Esophagus squamous epithelium (tissue), 5 donors: ENCODE results near the gene CDC25C. TPM values are rescaled to one million over a fixed set of nuclear protein-coding genes. Genes with fewer than 3 reads are reported as not detected.

Source experiments
- DNase-seq: peaks from one replicate; lab custom pipeline; 2025; lab: John Stamatoyannopoulos, UW
- H3K27ac ChIP-seq, 4 donors: fragments of 200-600 bp; sonication (generic); one replicate each; pipeline ENCODE4 v1.5.1; 2016 to 2019; ENCODE audit warnings: mild to moderate bottlenecking in 1 of 4
- H3K27me3 ChIP-seq, 4 donors: fragments of 200-600 bp; sonication (generic); 1 replicate in 3 of 4; 2 replicates in 1 of 4; pipeline versions ENCODE4 v1.5.1 to v1.6.0; 2017 to 2021; ENCODE audit warnings: antibody characterized with exemption in 1 of 4
- H3K36me3 ChIP-seq, 3 donors: fragments of 200-600 bp; sonication (generic); one replicate each; pipeline ENCODE4 v1.5.1; 2016 to 2019
- H3K4me1 ChIP-seq, 3 donors: fragments of 200-600 bp; sonication (generic); one replicate each; pipeline ENCODE4 v1.5.1; 2017 to 2019
- H3K4me3 ChIP-seq, 4 donors: fragments of 200-600 bp; sonication (generic); 1 replicate in 3 of 4; 2 replicates in 1 of 4; pipeline ENCODE4 v1.5.1; 2016 to 2019; ENCODE audit warnings: mild to moderate bottlenecking in 2 of 4, moderate library complexity in 1 of 4
- H3K9me3 ChIP-seq, 3 donors: fragments of 200-600 bp; sonication (generic); one replicate each; pipeline ENCODE4 v1.5.1; 2016 to 2019
- POLR2A ChIP-seq, 4 donors: fragments of 450-650 bp; IDR thresholded peaks; one replicate each; pipeline ENCODE4 v1.6.1; 2017; ENCODE audit warnings: antibody characterized with exemption in 4 of 4, mild to moderate bottlenecking in 4 of 4, moderate library complexity in 3 of 4
- WGBS, 2 donors: methylation state at CpG; one replicate each; pipeline ENCODE4 v1.1.5; 2018; 5-methylcytosine and 5-hydroxymethylcytosine counted together
- intact Hi-C: fragments of 100-400 bp; cut with DNase I; formaldehyde crosslinking; loops from one replicate; pipeline ENCODE4 v1.15.0; 2022
- total RNA-seq, 4 donors: library from RNA; depleted of rRNA; stranded (reverse); fragments of >200 nt; gene quantifications; one replicate each; pipeline ENCODE4 v1.1.0, GENCODE V29; 2016
- TF ChIP-seq, protein P1 (sequence below), 6 experiments: fragments of 450-650 bp in 4 of 6; fragments of 200-600 bp in 2 of 6; sonication (generic) in 2 of 6; IDR thresholded peaks; one replicate each; pipeline ENCODE4 v1.5.1; 2016 to 2019; ENCODE audit warnings: antibody characterized with exemption in 6 of 6, mild to moderate bottlenecking in 4 of 6, moderate library complexity in 4 of 6
- donor health status: DM: yes; HTN: yes; CAD: no.

CDC25C gene
- total RNA-seq, 4 donors from 2014 or later = 0.80 to 3.1 (median 1.8) TPM

DNA sequence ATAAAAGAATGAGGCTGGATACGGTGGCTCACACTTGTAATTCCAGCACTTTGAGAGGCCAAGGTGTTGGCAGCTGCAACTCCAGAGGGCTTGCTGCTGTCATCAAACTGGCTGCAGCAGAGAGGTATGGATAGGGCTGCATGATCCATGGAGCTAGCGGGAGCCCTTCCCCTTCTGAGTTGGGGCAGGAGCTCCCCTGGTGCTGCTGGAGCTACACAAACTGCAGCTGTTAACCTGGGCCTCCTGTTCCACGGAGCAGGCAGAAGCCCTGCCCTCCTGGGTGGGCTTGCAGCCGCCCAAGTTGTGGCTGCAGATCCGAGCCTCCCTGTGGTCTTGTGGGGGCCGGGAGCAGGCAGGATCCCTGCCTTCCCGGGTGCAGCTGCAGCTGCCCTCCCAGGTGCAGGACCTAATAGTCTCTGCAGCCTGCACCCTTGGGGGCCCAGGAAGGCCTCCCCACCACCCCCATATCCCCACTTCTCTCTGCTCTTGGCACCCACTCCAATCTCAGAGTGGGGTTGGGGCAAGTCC lies 15.8 kb downstream of the CDC25C start:
- intact Hi-C loops = no loop called here
- Histone ChIP-seq H3K27me3 (no peaks in the 10 kb centered on the region), H3K4me3 (no peak overlapping the region), H3K27ac (no peak overlapping the region), H3K4me1 (no peaks in the 10 kb centered on the region), H3K36me3 (no peaks in the 10 kb centered on the region), H3K9me3 (no peaks in the 10 kb centered on the region)
- TF ChIP-seq POLR2A (IDR thresholded peaks at IDR 0.05) = no peak
- TF ChIP-seq, protein P1, sequence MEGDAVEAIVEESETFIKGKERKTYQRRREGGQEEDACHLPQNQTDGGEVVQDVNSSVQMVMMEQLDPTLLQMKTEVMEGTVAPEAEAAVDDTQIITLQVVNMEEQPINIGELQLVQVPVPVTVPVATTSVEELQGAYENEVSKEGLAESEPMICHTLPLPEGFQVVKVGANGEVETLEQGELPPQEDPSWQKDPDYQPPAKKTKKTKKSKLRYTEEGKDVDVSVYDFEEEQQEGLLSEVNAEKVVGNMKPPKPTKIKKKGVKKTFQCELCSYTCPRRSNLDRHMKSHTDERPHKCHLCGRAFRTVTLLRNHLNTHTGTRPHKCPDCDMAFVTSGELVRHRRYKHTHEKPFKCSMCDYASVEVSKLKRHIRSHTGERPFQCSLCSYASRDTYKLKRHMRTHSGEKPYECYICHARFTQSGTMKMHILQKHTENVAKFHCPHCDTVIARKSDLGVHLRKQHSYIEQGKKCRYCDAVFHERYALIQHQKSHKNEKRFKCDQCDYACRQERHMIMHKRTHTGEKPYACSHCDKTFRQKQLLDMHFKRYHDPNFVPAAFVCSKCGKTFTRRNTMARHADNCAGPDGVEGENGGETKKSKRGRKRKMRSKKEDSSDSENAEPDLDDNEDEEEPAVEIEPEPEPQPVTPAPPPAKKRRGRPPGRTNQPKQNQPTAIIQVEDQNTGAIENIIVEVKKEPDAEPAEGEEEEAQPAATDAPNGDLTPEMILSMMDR (IDR thresholded peaks at IDR 0.05) = no peak
- 79 to 88% methylated on average over 1 of the region's 7 CpGs for WGBS, 2 donors
- DNase-seq = no peak

DNA sequence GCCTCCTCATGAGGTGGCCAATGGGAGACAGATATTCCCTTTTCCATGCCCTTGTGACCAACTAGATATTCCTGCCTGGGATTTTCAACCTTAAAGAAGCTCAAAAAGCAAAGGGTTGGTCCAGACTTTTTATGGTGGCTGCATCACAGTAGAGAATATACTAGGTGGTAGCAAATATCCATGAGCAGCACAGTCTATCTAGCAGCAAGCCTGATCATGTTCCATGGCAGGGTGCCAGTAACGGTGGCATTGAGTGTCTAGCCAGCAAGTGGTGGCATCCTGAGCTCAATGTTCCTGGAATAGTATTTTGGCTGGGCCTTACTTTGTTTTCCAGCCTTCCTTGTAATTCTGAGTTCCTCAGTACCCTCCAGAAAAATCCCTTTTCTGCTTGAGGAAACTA lies 25.8 kb downstream of the CDC25C start:
- no peaks in the 10 kb centered on the region for H3K9me3 ChIP-seq
- no peaks in the 10 kb centered on the region for H3K27me3 ChIP-seq
- H3K27ac ChIP-seq = no peak overlapping the region
- DNase-seq = no peak
- H3K4me3 ChIP-seq = no peak overlapping the region
- intact Hi-C loops = no loop called here
- 44 to 46% methylated on average over 1 of the region's 1 CpG for WGBS, 2 donors
- H3K36me3 ChIP-seq = no peaks in the 10 kb centered on the region
- TF ChIP-seq, protein P1 (IDR thresholded peaks at IDR 0.05) = no peak
- no peak for TF ChIP-seq POLR2A (IDR thresholded peaks at IDR 0.05)
- H3K4me1 ChIP-seq = no peaks in the 10 kb centered on the region

DNA sequence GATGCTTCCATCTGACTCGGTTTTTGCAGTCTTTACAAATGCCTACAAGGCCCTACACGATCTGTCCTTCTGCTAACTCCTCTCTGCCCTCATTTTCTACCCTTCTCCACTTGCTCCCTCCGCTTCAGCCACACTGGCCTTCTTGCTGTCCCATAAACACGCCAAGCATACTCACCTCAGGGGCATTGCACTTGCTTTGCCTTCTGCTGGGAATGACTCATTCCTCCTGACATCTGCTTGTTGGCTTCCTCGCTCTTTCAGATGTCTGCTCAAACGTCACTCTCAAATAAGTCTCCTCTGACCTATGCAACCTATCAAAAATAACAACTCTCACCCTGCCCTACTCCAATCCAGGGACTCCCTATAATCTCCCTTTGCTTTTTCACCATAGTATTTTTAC lies 28.2 kb downstream of the CDC25C start:
- Histone ChIP-seq H3K36me3 (no peaks in the 10 kb centered on the region), H3K4me3 (no peak overlapping the region), H3K4me1 (no peaks in the 10 kb centered on the region), H3K9me3 (no peaks in the 10 kb centered on the region), H3K27me3 (no peaks in the 10 kb centered on the region), H3K27ac (no peak overlapping the region)
- WGBS, 2 donors = 77 to 80% methylated on average over 6 of the region's 6 CpGs
- intact Hi-C loops = no loop called here
- DNase-seq = no peak
- TF ChIP-seq, protein P1 (IDR thresholded peaks at IDR 0.05) = no peak
- TF ChIP-seq POLR2A (IDR thresholded peaks at IDR 0.05) = no peak

DNA sequence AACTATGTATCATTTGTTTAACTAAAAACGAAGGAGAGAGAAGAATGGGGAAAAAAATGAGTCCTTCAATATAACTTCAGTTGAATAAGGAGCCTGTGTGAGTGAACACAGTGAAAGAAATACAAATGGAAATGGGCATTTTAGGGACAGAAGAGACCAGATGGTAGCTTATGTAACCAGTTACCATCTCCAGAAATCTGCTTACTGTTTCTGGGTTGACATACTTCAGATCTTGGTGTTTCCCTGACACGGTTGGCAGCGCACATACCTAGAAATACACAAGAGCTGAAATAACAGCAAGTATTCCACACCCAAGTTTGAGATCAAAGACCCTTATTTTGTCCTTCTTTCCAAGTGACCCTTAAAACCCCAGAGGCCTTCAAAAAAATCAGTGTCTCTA lies 42.3 kb downstream of the CDC25C start:
- Histone ChIP-seq H3K4me1 (no peaks in the 10 kb centered on the region), H3K4me3 (no peak overlapping the region), H3K9me3 (no peaks in the 10 kb centered on the region), H3K36me3 (no peaks in the 10 kb centered on the region), H3K27ac (no peak overlapping the region), H3K27me3 (no peaks in the 10 kb centered on the region)
- WGBS, 2 donors = 82 to 93% methylated on average over 3 of the region's 3 CpGs
- TF ChIP-seq, protein P1 (IDR thresholded peaks at IDR 0.05) = no peak
- no peak for TF ChIP-seq POLR2A (IDR thresholded peaks at IDR 0.05)
- DNase-seq = no peak
- intact Hi-C loops = no loop called here

DNA sequence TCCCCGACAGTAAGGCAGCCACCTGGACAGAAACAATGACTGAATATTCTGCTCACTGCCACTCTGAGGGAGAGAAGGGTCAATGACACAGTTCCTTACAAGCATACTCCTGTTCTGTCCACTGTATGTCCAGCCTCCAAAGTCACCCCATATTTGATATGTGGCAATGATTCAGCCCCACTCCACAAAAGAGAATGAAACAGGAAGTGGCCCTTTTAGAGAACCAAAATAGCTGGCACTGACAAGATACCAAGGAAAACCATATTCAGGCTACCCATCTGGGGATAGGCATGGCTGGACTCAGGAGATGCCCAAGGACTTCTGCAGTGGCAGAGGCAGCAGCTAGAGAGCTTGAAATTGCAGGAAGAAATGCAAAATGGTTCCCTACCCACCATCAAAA lies 44.4 kb downstream of the CDC25C start:
- no peak for DNase-seq
- 80 to 82% methylated on average over 1 of the region's 1 CpG for WGBS, 2 donors
- Histone ChIP-seq H3K36me3 (no peaks in the 10 kb centered on the region), H3K9me3 (no peaks in the 10 kb centered on the region), H3K4me3 (no peak overlapping the region), H3K27ac (no peak overlapping the region), H3K4me1 (no peaks in the 10 kb centered on the region), H3K27me3 (no peaks in the 10 kb centered on the region)
- intact Hi-C loops = no loop called here
- no peak for TF ChIP-seq POLR2A (IDR thresholded peaks at IDR 0.05)
- TF ChIP-seq, protein P1 (IDR thresholded peaks at IDR 0.05) = no peak
